Smooth muscle cell (in vitro differentiated cells): ENCODE measurements around the gene NLRC5. TPM values are rescaled to one million over a fixed set of nuclear protein-coding genes. Genes with fewer than 3 reads are reported as not detected.

Experiments
- DNase-seq: peaks from one replicate; lab custom pipeline; 2025; ENCODE audit not compliant: unreplicated experiment; lab: John Stamatoyannopoulos, UW
- H2AFZ ChIP-seq: fragments of 200-600 bp; sonication (generic); 2 replicates; pipeline ENCODE4 v1.6.0; 2016; ENCODE audit warnings: antibody characterized with exemption, low read depth, mild to moderate bottlenecking
- H3F3A ChIP-seq: fragments of 200-600 bp; sonication (generic); 2 replicates; pipeline ENCODE4 v1.6.0; 2017; ENCODE audit warnings: antibody characterized with exemption, low read depth
- H3K27ac ChIP-seq: fragments of 200-600 bp; sonication (generic); 2 replicates; pipeline ENCODE4 v1.5.1; 2016; ENCODE audit warnings: low read depth, mild to moderate bottlenecking
- H3K27me3 ChIP-seq: fragments of 200-600 bp; sonication (generic); 2 replicates; pipeline ENCODE4 v1.6.1; 2016; ENCODE audit warnings: low read depth, mild to moderate bottlenecking
- H3K36me3 ChIP-seq: fragments of 200-600 bp; sonication (generic); 2 replicates; pipeline ENCODE4 v1.5.1; 2016; ENCODE audit warnings: low read depth
- H3K4me1 ChIP-seq: fragments of 200-600 bp; sonication (generic); 2 replicates; pipeline ENCODE4 v1.5.1; 2016; ENCODE audit warnings: low read depth
- H3K4me2 ChIP-seq: fragments of 200-600 bp; sonication (generic); 2 replicates; pipeline ENCODE4 v1.6.0; 2016; ENCODE audit warnings: mild to moderate bottlenecking
- H3K4me3 ChIP-seq: fragments of 200-600 bp; sonication (generic); 2 replicates; pipeline ENCODE4 v1.5.1; 2016; ENCODE audit warnings: mild to moderate bottlenecking
- H3K79me2 ChIP-seq: fragments of 200-600 bp; sonication (generic); 2 replicates; pipeline ENCODE4 v1.6.0; 2016; ENCODE audit warnings: low read depth, mild to moderate bottlenecking
- H3K9ac ChIP-seq: fragments of 200-600 bp; sonication (generic); 2 replicates; pipeline ENCODE4 v1.6.0; 2016; ENCODE audit warnings: low read depth
- H3K9me3 ChIP-seq: fragments of 200-600 bp; sonication (generic); replicated peaks from 2 replicates; pipeline ENCODE4 v1.5.1; 2016; ENCODE audit warnings: low read depth
- H4K20me1 ChIP-seq: fragments of 200-600 bp; sonication (generic); 2 replicates; pipeline ENCODE4 v1.6.0; 2016; ENCODE audit warnings: low read depth
- CTCF ChIP-seq: fragments of 200-600 bp; sonication (generic); IDR thresholded peaks from 2 replicates; pipeline ENCODE4 v1.5.1; 2017; ENCODE audit warnings: borderline replicate concordance, mild to moderate bottlenecking, antibody characterized with exemption; ENCODE audit not compliant: insufficient read depth, poor library complexity, severe bottlenecking
- WGBS: methylation state at CpG from one replicate; pipeline ENCODE4 v1.1.7; 2016; ENCODE audit warnings: low lambda C conversion rate; 5-methylcytosine and 5-hydroxymethylcytosine counted together
- polyA plus RNA-seq: library from polyadenylated mRNA; unstranded; fragments of >200 nt; fragmentation: Nextera tagmentation; extraction: Ambion mirVana; gene quantifications from 2 replicates; pipeline ENCODE4 v1.2.1, GENCODE V29; 2016
- total RNA-seq: library from RNA; depleted of rRNA; stranded (reverse); fragments of >200 nt; gene quantifications from 2 replicates; pipeline ENCODE4 v1.2.3, GENCODE V29; 2014

Gene NLRC5
- total and polyA plus RNA-seq, 2 experiments from 2014 or later: 4.2 to 21.4 TPM

GRCh38 chr16:57023541-57024249 lies 34.3 kb downstream of the NLRC5 start:
- Histone ChIP-seq H3K9me3 (no peaks in the 10 kb centered on the region), H4K20me1 (no peaks in the 10 kb centered on the region), H3K36me3 (no peaks in the 10 kb centered on the region), H3K79me2 (no peaks in the 10 kb centered on the region), H3K4me2 (no peak overlapping the region), H3F3A (no peaks in the 10 kb centered on the region), H3K4me3 (no peak overlapping the region), H3K27ac (no peak overlapping the region), H3K4me1 (no peaks in the 10 kb centered on the region), H3K9ac (no peak overlapping the region), H3K27me3 (no peaks in the 10 kb centered on the region), H2AFZ (no peak overlapping the region)
- 95% methylated on average over 8 of the region's 8 CpGs for WGBS
- no peak for TF ChIP-seq CTCF
- no peak for DNase-seq

GRCh38 chr16:57024894-57025680 lies 35.7 kb downstream of the NLRC5 start:
- H3K4me3 ChIP-seq: no peak overlapping the region

GRCh38 chr16:57025941-57026777 lies 36.8 kb downstream of the NLRC5 start:
- Histone ChIP-seq H3K9ac (no peak overlapping the region), H3K79me2 (no peaks in the 10 kb centered on the region), H3K27me3 (no peaks in the 10 kb centered on the region), H3K4me3 (no peak overlapping the region), H4K20me1 (no peaks in the 10 kb centered on the region), H3K4me2 (no peak overlapping the region), H3K4me1 (no peaks in the 10 kb centered on the region), H3K9me3 (no peaks in the 10 kb centered on the region), H3K27ac (no peak overlapping the region), H2AFZ (no peak overlapping the region), H3F3A (no peaks in the 10 kb centered on the region), H3K36me3 (no peaks in the 10 kb centered on the region)
- no peak for DNase-seq
- no peak for TF ChIP-seq CTCF
- WGBS: 92% methylated on average over 21 of the region's 21 CpGs

More at GRCh38 chr16:57024894-57025680, 35.7 kb downstream of the NLRC5 start:
- no peak overlapping the region for H3K27ac ChIP-seq
- H3K9ac ChIP-seq: no peak overlapping the region
- H3K4me1 ChIP-seq: no peaks in the 10 kb centered on the region
- H4K20me1 ChIP-seq: no peaks in the 10 kb centered on the region
- no peaks in the 10 kb centered on the region for H3K27me3 ChIP-seq
- no peaks in the 10 kb centered on the region for H3F3A ChIP-seq
- no peaks in the 10 kb centered on the region for H3K36me3 ChIP-seq
- no peak for DNase-seq
- 91% methylated on average over 19 of the region's 19 CpGs for WGBS
- no peaks in the 10 kb centered on the region for H3K79me2 ChIP-seq
- H3K9me3 ChIP-seq: no peaks in the 10 kb centered on the region
- TF ChIP-seq CTCF: no peak
- no peak overlapping the region for H2AFZ ChIP-seq
- H3K4me2 ChIP-seq: no peak overlapping the region
